ENCODE measurements around the gene HBM. TPM values are rescaled to one million over a fixed set of nuclear protein-coding genes. Genes with fewer than 3 reads are reported as not detected.
"Not testable (repeated sequence)": the region's sequence is repeated elsewhere in the genome, so short reads cannot be mapped to it uniquely, and the experiment has no call there.

Gene HBM
- total RNA-seq, 1 donor from 2014 or later, result not detected

GRCh38 chr16:164827-165538 lies 795 bp upstream of the HBM start:
- no peaks in the 10 kb centered on the region for H3K36me3 ChIP-seq
- no peak overlapping the region for H3K27ac ChIP-seq
- peaks cover 0 to 12% of the 10 kb centered on the region in 2 donors for H3K4me1 ChIP-seq
- no peak for TF ChIP-seq CTCF (IDR thresholded peaks at IDR 0.05)
- intact Hi-C loops (cut with DNase I), result no loop called here
- peaks cover 25% of the 10 kb centered on the region for H3K27me3 ChIP-seq
- H3K4me3 ChIP-seq, result peak overlapping the region in 1 of 2 donors; percentile 10
- H3K9me3 ChIP-seq, result no peaks in the 10 kb centered on the region
- no peak for DNase-seq (ENCODE audit: low spot score in 2 of 2)

- intact Hi-C loops (cut with DNase I), result no loop called here
- Histone ChIP-seq H3K27ac (no peak overlapping the region), H3K9me3 (no peaks in the 10 kb centered on the region), H3K4me1 (peaks cover 0 to 12% of the 10 kb centered on the region in 2 donors), H3K27me3 (peaks cover 25% of the 10 kb centered on the region), H3K4me3 (no peak overlapping the region), H3K36me3 (no peaks in the 10 kb centered on the region)
- TF ChIP-seq CTCF (IDR thresholded peaks at IDR 0.05), result no peak
- no peak for DNase-seq (ENCODE audit: low spot score in 2 of 2)
Measured at GRCh38 chr16:166375-167121, 770 bp downstream of the HBM start.

DNA sequence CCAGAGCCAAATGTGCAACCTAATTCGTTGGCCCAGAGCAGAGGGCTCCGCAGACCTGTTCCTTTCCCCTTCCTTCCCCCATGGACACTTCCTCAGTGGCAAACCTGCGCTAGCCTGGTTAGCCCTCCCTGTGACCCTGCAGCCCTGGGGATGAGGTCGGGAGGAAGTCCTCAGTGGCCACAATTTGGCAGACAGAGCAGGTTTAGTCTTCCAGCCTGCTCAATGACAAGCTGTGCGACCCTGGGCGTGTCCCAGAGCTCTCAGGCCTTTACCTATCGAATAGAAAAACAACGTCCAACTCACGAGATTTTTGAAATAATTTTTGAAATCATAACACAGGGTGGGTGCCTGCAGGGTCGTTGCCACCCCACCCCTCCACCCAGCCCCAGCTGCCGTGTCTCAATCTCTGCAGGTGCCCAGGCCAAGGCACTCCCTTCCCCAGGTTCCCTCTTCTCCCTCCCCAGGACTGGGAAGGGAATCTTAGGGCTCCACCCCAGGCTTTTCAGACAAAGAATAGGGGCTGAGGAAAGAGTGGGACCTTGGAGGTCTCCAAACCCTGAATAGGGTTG lies 1.4 kb downstream of the HBM start:
- TF ChIP-seq CTCF (IDR thresholded peaks at IDR 0.05), result no peak
- DNase-seq (ENCODE audit: low spot score in 2 of 2), result no peak
- Histone ChIP-seq H3K27ac (no peak overlapping the region), H3K4me3 (no peak overlapping the region), H3K27me3 (peaks cover 25% of the 10 kb centered on the region), H3K36me3 (no peaks in the 10 kb centered on the region), H3K4me1 (peaks cover 0 to 12% of the 10 kb centered on the region in 2 donors), H3K9me3 (no peaks in the 10 kb centered on the region)
- intact Hi-C loops (cut with DNase I), result no loop called here

DNA sequence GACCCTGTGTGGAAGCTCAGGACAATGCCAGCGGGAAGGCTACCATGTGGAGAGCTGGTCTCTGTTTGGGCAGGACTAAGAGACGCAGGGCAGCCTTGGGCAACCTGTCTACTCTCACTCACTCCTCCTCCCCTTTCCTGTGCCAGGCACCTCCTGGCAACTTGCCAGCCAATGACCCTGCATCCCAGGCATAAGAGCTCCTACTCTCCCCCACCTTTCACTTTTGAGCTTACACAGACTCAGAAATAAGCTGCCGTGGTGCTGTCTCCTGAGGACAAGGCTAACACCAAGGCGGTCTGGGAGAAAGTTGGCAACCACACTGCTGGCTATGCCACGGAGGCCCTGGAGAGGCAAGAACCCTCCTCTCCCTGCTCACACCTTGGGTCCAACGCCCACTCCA lies 2.6 kb downstream of the HBM start:
- H3K4me3 ChIP-seq, result no peak overlapping the region

GRCh38 chr16:169014-169413 lies 3.2 kb downstream of the HBM start:
- no peaks in the 10 kb centered on the region for H3K9me3 ChIP-seq
- H3K27me3 ChIP-seq, result peaks cover 25% of the 10 kb centered on the region
- peaks cover 0 to 12% of the 10 kb centered on the region in 2 donors for H3K4me1 ChIP-seq
- H3K36me3 ChIP-seq, result no peaks in the 10 kb centered on the region
- H3K27ac ChIP-seq, result no peak overlapping the region
- no peak for DNase-seq (ENCODE audit: low spot score in 2 of 2)
- intact Hi-C loops (cut with DNase I), result no loop called here
- no peak overlapping the region for H3K4me3 ChIP-seq
- no peak for TF ChIP-seq CTCF (IDR thresholded peaks at IDR 0.05)

More for the DNA sequence above, 2.6 kb downstream of the HBM start:
- Histone ChIP-seq H3K4me1 (peaks cover 0 to 12% of the 10 kb centered on the region in 2 donors), H3K9me3 (no peaks in the 10 kb centered on the region), H3K27ac (no peak overlapping the region), H3K27me3 (peaks cover 25% of the 10 kb centered on the region), H3K36me3 (no peaks in the 10 kb centered on the region)
- TF ChIP-seq CTCF (IDR thresholded peaks at IDR 0.05), result no peak
- intact Hi-C loops (cut with DNase I), result no loop called here
- DNase-seq (ENCODE audit: low spot score in 2 of 2), result no peak

GRCh38 chr16:170088-170507 lies 4.3 kb downstream of the HBM start:
- peaks cover 23% of the 10 kb centered on the region for H3K27me3 ChIP-seq
- H3K9me3 ChIP-seq; H3K27ac ChIP-seq; H3K36me3 ChIP-seq; H3K4me3 ChIP-seq; DNase-seq (ENCODE audit: low spot score in 2 of 2); intact Hi-C loops (cut with DNase I): not testable (repeated sequence)
- H3K4me1 ChIP-seq, result peaks cover 0 to 12% of the 10 kb centered on the region in 2 donors
